GM21381 (cell line): ENCODE results near the gene FOXP1.

Experiments
- ATAC-seq: cut with Tn5 transposase; IDR thresholded peaks from one replicate; pipeline ENCODE4 v1.9.1; 2021; ENCODE audit warnings: mild to moderate bottlenecking, moderate library complexity; ENCODE audit not compliant: unreplicated experiment

Gene FOXP1

GRCh38 chr3:71251156-71251775 lies 332.3 kb downstream of the FOXP1 start:
- ATAC-seq = no peak

GRCh38 chr3:71250026-71250425 lies 333.5 kb downstream of the FOXP1 start:
- no peak for ATAC-seq

- no peak for ATAC-seq
Measured at GRCh38 chr3:71247958-71248335, 335.6 kb downstream of the FOXP1 start.

GRCh38 chr3:71247221-71247957 lies 336.1 kb downstream of the FOXP1 start:
- no peak for ATAC-seq

- ATAC-seq = no peak
Measured at GRCh38 chr3:71245971-71246880, 337.3 kb downstream of the FOXP1 start.

GRCh38 chr3:71244826-71245488 lies 338.6 kb downstream of the FOXP1 start:
- no peak for ATAC-seq

- ATAC-seq = no peak
Measured at GRCh38 chr3:71244153-71244825, 339.2 kb downstream of the FOXP1 start.

GRCh38 chr3:71243229-71243628 lies 340.3 kb downstream of the FOXP1 start:
- ATAC-seq = no peak

- ATAC-seq = no peak
Measured at GRCh38 chr3:71241981-71242560, 341.5 kb downstream of the FOXP1 start.

GRCh38 chr3:71241246-71241901 lies 342.2 kb downstream of the FOXP1 start:
- no peak for ATAC-seq

GRCh38 chr3:71240034-71240433 lies 343.5 kb downstream of the FOXP1 start:
- no peak for ATAC-seq

- no peak for ATAC-seq
Measured at GRCh38 chr3:71238355-71238757, 345.2 kb downstream of the FOXP1 start.

GRCh38 chr3:71237672-71238071 lies 345.9 kb downstream of the FOXP1 start:
- no peak for ATAC-seq

GRCh38 chr3:71235846-71236245 lies 347.7 kb downstream of the FOXP1 start:
- no peak for ATAC-seq

GRCh38 chr3:71232895-71233294 lies 350.6 kb downstream of the FOXP1 start:
- no peak for ATAC-seq

GRCh38 chr3:71232175-71232679 lies 351.3 kb downstream of the FOXP1 start:
- no peak for ATAC-seq

- no peak for ATAC-seq
Measured at GRCh38 chr3:71231680-71232079, 351.8 kb downstream of the FOXP1 start.

GRCh38 chr3:71229905-71230657 lies 353.4 kb downstream of the FOXP1 start:
- no peak for ATAC-seq
